ENCODE results near the gene PMEPA1. TPM values are rescaled to one million over a fixed set of nuclear protein-coding genes. Genes with fewer than 3 reads are reported as not detected.

PMEPA1 gene
- total RNA-seq, 1 donor from 2014 or later, result 61.3 TPM

DNA sequence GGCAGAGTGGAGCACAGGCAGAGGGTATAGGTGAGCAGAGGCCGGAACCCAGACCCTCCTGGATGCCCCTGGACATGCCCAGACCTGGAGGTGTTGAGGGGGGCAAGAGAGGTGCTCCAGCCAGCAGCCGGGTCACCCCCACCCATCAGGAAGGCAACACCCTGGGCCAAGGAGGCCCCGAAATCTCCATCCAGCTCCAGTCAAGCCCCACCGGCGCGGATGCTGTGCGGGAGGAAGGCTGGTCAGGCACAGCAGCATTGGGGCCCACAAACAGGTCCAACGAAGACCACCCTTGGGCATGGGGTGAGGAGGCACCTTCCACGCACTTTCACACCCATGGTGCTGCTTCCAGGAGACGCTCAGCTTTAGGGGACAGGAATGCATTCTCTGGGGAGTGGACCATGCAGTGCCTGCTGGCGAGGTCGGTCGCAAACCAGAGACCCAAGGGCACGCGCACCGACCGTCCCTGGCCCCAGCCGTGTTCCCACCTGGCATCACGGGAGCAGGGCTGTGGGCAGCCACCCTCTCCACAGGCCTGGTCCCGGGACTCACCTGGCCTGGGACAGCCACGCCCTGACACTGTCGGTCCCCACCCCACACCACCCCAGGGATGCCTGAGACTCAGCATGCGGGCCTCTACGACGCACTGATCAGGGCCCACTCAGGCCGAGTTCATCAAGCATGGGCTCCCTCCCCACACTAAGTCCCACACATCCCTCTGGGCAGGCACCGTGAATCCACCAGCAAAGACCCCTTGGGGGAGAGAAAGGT, 45.9 kb downstream of the PMEPA1 start:
- no peak overlapping the region for H3K4me3 Mint-ChIP-seq (ENCODE audit: unreplicated experiment)
- peaks cover 14% of the 10 kb centered on the region for H3K27me3 Mint-ChIP-seq (ENCODE audit: unreplicated experiment)
- H3K27ac Mint-ChIP-seq (ENCODE audit: unreplicated experiment), result no peak overlapping the region
- peaks cover 26% of the 10 kb centered on the region for H3K36me3 Mint-ChIP-seq (ENCODE audit: low read depth, unreplicated experiment)
- TF ChIP-seq CTCF (IDR thresholded peaks at IDR 0.05; ENCODE audit: unreplicated experiment), result no peak
- peaks cover 22% of the 10 kb centered on the region for H3K4me1 Mint-ChIP-seq (ENCODE audit: unreplicated experiment)
- no peak for DNase-seq (ENCODE audit: low spot score)
- H3K9me3 Mint-ChIP-seq (ENCODE audit: unreplicated experiment), result no peaks in the 10 kb centered on the region

- H3K36me3 Mint-ChIP-seq (ENCODE audit: low read depth, unreplicated experiment), result peaks cover 27% of the 10 kb centered on the region
- no peaks in the 10 kb centered on the region for H3K9me3 Mint-ChIP-seq (ENCODE audit: unreplicated experiment)
- no peak for TF ChIP-seq CTCF (IDR thresholded peaks at IDR 0.05; ENCODE audit: unreplicated experiment)
- no peak for DNase-seq (ENCODE audit: low spot score)
- no peak overlapping the region for H3K4me3 Mint-ChIP-seq (ENCODE audit: unreplicated experiment)
- peaks cover 22% of the 10 kb centered on the region for H3K4me1 Mint-ChIP-seq (ENCODE audit: unreplicated experiment)
- peaks cover 11% of the 10 kb centered on the region for H3K27me3 Mint-ChIP-seq (ENCODE audit: unreplicated experiment)
- H3K27ac Mint-ChIP-seq (ENCODE audit: unreplicated experiment), result peak overlapping the region; percentile 5
Measured at GRCh38 chr20:57663241-57663640, 46.6 kb downstream of the PMEPA1 start.

GRCh38 chr20:57662456-57663240, 47.2 kb downstream of the PMEPA1 start:
- TF ChIP-seq CTCF (IDR thresholded peaks at IDR 0.05; ENCODE audit: unreplicated experiment), result no peak
- Mint-ChIP-seq H3K4me1 (ENCODE audit: unreplicated experiment) (peaks cover 22% of the 10 kb centered on the region), H3K27ac (ENCODE audit: unreplicated experiment) (peak overlapping the region; percentile 5), H3K4me3 (ENCODE audit: unreplicated experiment) (no peak overlapping the region), H3K27me3 (ENCODE audit: unreplicated experiment) (peaks cover 11% of the 10 kb centered on the region), H3K36me3 (ENCODE audit: low read depth, unreplicated experiment) (peaks cover 32% of the 10 kb centered on the region), H3K9me3 (ENCODE audit: unreplicated experiment) (no peaks in the 10 kb centered on the region)
- no peak for DNase-seq (ENCODE audit: low spot score)

- DNase-seq (ENCODE audit: low spot score), result no peak
- H3K27ac Mint-ChIP-seq (ENCODE audit: unreplicated experiment), result no peak overlapping the region
Measured at GRCh38 chr20:57661746-57662455, 47.9 kb downstream of the PMEPA1 start.

More at GRCh38 chr20:57661746-57662455, 47.9 kb downstream of the PMEPA1 start:
- peaks cover 13% of the 10 kb centered on the region for H3K27me3 Mint-ChIP-seq (ENCODE audit: unreplicated experiment)
- H3K4me3 Mint-ChIP-seq (ENCODE audit: unreplicated experiment), result no peak overlapping the region
- no peaks in the 10 kb centered on the region for H3K9me3 Mint-ChIP-seq (ENCODE audit: unreplicated experiment)
- H3K4me1 Mint-ChIP-seq (ENCODE audit: unreplicated experiment), result peaks cover 22% of the 10 kb centered on the region
- H3K36me3 Mint-ChIP-seq (ENCODE audit: low read depth, unreplicated experiment), result peaks cover 32% of the 10 kb centered on the region
- TF ChIP-seq CTCF (IDR thresholded peaks at IDR 0.05; ENCODE audit: unreplicated experiment), result no peak
